Measurements from ENCODE around the gene EEF1B2. TPM values are rescaled to one million over a fixed set of nuclear protein-coding genes. Genes with fewer than 3 reads are reported as not detected.

Gene EEF1B2
- polyA plus RNA-seq, 1 experiment = 720 TPM

- POLR2A ChIA-PET = no interaction called here
- H3K36me3 ChIP-seq (ENCODE audit: control insufficient read depth, insufficient read depth, low read length) = no peaks in the 10 kb centered on the region
Observed at GRCh38 chr2:206208900-206209299, 49.2 kb downstream of the EEF1B2 start.

GRCh38 chr2:206211657-206212255 is 52.1 kb downstream of the EEF1B2 start:
- H3K4me3 ChIP-seq (ENCODE audit: low read depth, low read length) = no peak overlapping the region
- DNase-seq (ENCODE audit: low read depth) = no peak
- CTCF ChIA-PET = interaction anchor here (0.7 kb wide), 1 partner anchor 95 kb away, joined by 3 read pairs; no protein-coding TSS in a partner anchor
- no peaks in the 10 kb centered on the region for H3K36me3 ChIP-seq (ENCODE audit: control insufficient read depth, insufficient read depth, low read length)
- POLR2A ChIA-PET = interaction anchor here (0.6 kb wide), 1 partner anchor 969 kb away, joined by 3 read pairs; no protein-coding TSS in a partner anchor
- no peak for TF ChIP-seq CTCF (IDR thresholded peaks at IDR 0.05; ENCODE audit: insufficient read depth, low read depth, low read length)
- no peaks in the 10 kb centered on the region for H3K27me3 ChIP-seq (ENCODE audit: control insufficient read depth, insufficient read depth, low read length)

More at GRCh38 chr2:206208900-206209299, 49.2 kb downstream of the EEF1B2 start:
- TF ChIP-seq CTCF (IDR thresholded peaks at IDR 0.05; ENCODE audit: insufficient read depth, low read depth, low read length) = no peak
- H3K4me3 ChIP-seq (ENCODE audit: low read depth, low read length) = no peak overlapping the region
- no peak for DNase-seq (ENCODE audit: low read depth)
- CTCF ChIA-PET = interaction anchor here (0.9 kb wide), 1 partner anchor 10 kb away, joined by 4 read pairs; no protein-coding TSS in a partner anchor
- H3K27me3 ChIP-seq (ENCODE audit: control insufficient read depth, insufficient read depth, low read length) = no peaks in the 10 kb centered on the region

Small RNA genes lying within 50 kb of the gene (small RNA-seq; reads per million reads assigned to genes)
- gene RF00134 (ENCODE audit: insufficient read length, low read depth, low replicate concordance) = not detected
- gene RF02271 (ENCODE audit: insufficient read length, low read depth, low replicate concordance) = not detected
- not detected for gene SNORA41 (ENCODE audit: insufficient read length, low read depth, low replicate concordance)
- gene SNORD51 (ENCODE audit: insufficient read length, low read depth, low replicate concordance) = not detected

Other genes with a start within 250 kb of the EEF1B2 start
- 3.3 and 3.6 TPM in 2 replicates for gene INO80D, start 73.7 kb upstream of the EEF1B2 start, polyA plus RNA-seq (2011; rRNA removed)
- 79.9 and 101 TPM in 2 replicates for gene NDUFS1, start 451 bp upstream of the EEF1B2 start, polyA plus RNA-seq (2011; rRNA removed)
- 2.5 and 5.1 TPM in 2 replicates for gene ZDBF2, start 114.8 kb downstream of the EEF1B2 start, polyA plus RNA-seq (2011; rRNA removed)